ENCODE data around the gene NOM1.

GRCh38 chr7:156941393-156942182, 7.9 kb upstream of the NOM1 start:
- TF ChIP-seq CTCF (IDR thresholded peaks at IDR 0.05): no peak
- TF ChIP-seq POLR2A (IDR thresholded peaks at IDR 0.05): no peak
